Limb (tissue), 2 donors: ENCODE data around the gene TSPAN17.
"Not testable (repeated sequence)": the region's sequence is repeated elsewhere in the genome, so short reads cannot be mapped to it uniquely, and the experiment has no call there.

Experiments
- DNase-seq, 2 donors: peaks; one replicate each; pipeline ENCODE4 v3.0.0-alpha.2; 2016; ENCODE audit errors: extremely low spot score in 2 of 2

The TSPAN17 gene

GRCh38 chr5:176677209-176677939 lies 30.1 kb downstream of the TSPAN17 start:
- DNase-seq, result no peak

- no peak for DNase-seq
Observed at GRCh38 chr5:176678584-176678983, 31.3 kb downstream of the TSPAN17 start.

GRCh38 chr5:176679365-176680225 lies 32.3 kb downstream of the TSPAN17 start:
- DNase-seq, result no peak

DNA sequence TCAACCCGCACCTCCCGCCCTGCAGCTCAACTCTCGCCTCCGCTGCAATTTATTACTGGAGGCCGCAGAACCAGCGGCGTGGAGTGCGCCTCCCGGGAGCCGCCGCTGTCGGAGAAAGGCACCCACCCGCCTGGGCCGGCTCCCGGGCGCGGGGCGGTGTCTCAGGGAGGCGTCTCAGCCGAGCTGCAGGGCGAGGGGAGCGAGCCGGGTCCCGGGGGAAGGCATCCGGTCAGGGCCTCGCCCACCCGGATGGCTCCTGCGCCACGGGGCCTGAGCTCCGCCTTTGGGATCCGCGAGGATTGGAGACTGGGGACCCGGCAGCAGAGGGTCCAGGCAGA lies 32.9 kb downstream of the TSPAN17 start:
- DNase-seq, result no peak

DNA sequence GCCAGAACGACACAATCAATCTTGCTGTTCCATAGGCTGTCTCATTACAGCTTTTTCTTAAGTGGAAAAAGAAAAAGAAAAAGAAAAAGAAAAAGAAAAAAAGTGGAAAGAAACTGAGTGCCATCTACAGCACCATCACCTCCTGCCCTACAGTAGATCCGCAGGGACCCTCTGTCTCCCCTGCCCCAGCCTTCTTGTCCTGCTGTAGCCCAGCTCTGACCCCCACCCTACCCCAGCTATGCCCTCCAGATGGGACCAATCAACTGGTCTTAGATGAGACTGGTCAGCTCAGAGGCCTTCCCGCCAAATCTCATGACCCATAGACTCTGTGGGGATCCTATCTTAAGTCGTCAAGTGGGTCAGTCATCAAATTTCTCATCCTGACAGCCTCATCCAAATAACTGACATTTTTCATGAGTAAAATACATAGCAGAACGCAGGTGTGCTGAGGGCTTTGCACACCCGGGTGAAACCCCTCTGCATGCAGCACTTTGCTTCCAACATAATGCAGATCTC lies 34.8 kb downstream of the TSPAN17 start:
- no peak for DNase-seq

DNA sequence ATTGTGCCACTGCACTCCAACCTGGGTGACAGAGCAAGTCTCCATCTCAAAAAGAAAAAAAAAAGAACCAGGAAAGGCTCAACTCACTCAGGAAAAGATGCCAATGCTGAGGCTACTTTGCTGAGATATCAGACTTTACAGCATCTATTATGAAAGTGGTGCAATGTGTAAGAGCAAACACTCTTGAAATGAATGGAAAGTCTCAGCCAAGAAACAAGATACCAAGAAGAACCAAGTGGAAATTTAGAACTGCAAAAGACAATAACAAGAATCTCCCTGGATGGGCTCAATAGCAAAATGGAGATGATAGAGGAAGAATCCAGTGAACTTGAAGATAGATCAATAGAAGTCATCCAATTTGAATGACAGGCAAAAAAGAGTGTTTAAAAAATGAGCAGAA lies 37.7 kb downstream of the TSPAN17 start:
- no peak for DNase-seq

- DNase-seq, result no peak
Observed at GRCh38 chr5:176687247-176687646, 40.0 kb downstream of the TSPAN17 start.

DNA sequence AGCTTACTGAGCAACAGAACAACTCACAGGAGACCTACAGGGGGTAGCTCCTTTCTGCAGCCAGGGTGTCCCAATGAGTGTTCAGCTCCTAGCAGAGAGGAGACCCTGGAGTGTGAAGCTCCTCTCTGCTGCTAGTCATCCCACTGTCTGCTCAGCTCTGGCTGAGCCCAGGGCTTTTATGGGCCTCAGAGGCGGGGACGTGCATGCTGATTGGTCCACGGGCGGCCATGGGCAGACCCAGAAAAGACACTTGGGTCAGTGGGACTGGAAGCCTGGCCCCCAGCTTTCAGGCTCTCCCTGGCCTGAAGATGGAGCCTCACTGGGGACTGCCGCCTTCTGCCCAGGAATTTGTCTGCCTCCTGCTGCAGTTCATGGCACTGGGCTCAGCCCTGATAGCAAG lies 40.6 kb downstream of the TSPAN17 start:
- no peak for DNase-seq

DNA sequence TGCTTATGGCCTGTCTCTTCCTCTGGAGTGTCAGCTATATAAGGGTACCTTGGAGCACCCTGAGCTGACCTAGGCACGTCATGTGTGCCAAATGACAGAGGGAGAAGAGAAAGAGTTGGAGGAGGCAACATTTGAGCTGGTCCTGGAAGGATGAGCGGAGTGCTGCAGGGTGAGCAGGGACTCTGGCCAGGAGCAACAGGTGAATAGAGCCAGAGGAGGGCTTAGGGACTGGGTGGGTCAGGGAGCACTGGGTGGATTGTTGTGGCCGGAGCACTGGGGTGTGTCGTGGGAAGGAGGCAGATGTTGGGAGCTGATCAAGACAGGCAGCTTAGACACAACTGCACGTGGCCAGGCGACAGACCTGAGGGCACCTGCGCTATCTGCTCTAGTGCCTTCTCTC lies 43.6 kb downstream of the TSPAN17 start:
- no peak for DNase-seq

DNA sequence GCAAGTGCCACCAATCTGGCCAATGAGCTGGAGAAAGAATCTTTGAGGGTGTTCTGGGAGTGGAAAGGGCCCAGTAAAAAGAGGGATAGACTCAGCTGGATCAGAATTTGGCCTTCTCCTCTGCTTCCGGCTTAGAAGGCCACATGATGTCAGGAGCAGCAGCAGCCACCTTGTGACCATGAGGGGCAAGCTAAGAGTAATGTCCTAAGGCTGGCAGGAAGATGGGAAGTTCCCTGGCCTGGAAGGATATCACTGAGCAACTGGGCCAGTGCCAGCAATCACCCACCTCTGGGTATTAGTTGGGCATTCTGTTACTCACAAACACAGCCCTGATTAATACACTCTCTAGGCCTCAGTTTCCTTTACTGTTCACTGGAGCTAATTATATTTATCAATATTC lies 44.2 kb downstream of the TSPAN17 start:
- DNase-seq, result no peak

DNA sequence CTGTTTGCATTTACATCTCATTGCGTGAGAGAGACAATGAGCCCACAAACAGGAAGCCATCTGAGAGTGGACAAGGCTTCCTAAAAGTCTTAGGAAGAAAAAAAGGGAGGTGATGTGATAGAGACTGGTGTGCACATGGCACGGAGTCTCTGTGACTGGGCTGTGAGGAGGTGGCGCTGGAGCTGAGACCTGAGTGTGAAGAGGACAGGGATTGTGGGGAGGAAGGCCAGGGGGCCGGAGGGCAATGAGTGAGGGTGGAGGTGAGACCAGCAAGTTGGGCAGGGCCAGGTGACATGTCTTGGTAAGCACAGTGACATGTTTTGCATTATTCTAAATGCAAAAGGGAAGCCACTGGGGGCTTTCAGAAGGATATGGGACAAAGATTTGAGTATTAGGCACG lies 45.0 kb downstream of the TSPAN17 start:
- no peak for DNase-seq

- DNase-seq, result no peak
Observed at GRCh38 chr5:176692839-176693476, 45.7 kb downstream of the TSPAN17 start.

DNA sequence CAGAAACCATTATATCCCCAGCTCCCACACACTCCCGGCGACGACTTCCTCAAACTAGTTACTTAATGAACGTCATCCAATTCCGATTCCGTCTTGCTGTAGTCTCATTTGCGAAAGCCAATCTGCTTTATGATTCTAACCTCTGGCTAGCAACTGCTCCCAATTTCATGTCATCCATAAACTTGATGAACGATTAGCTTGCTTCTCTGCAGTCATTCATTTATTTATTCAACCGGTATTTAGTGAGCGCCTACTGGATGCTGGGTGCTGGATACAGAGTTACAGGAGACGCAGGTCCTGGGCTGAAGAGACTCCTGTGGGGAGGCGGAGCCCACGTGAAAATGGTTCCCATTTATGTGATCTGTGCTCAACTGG lies 46.2 kb downstream of the TSPAN17 start:
- no peak for DNase-seq

- DNase-seq, result no peak
Observed at GRCh38 chr5:176694146-176694545, 46.9 kb downstream of the TSPAN17 start.

- no peak for DNase-seq
Observed at GRCh38 chr5:176694631-176695030, 47.3 kb downstream of the TSPAN17 start.

DNA sequence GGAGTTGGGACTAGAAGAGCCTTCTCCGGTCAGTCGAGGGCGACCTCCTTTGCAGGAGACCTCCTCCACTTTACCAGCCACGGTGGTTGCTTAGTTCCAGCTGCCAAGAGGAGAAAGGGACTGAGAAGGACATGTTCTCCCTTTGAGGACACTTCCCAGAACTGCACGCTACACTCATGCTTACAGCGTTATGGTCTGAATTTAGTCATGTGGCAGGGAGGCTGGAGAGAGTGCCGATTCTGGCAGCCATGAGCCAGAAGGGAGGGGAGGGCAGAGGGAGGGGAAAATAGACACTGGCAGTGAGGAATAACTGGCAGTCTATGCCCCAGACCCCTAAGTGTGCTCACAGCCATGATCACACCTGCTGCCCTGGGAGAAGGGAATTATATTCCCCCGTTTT lies 47.8 kb downstream of the TSPAN17 start:
- DNase-seq, result no peak

GRCh38 chr5:176697267-176697933 lies 50.1 kb downstream of the TSPAN17 start:
- DNase-seq, result no peak

DNA sequence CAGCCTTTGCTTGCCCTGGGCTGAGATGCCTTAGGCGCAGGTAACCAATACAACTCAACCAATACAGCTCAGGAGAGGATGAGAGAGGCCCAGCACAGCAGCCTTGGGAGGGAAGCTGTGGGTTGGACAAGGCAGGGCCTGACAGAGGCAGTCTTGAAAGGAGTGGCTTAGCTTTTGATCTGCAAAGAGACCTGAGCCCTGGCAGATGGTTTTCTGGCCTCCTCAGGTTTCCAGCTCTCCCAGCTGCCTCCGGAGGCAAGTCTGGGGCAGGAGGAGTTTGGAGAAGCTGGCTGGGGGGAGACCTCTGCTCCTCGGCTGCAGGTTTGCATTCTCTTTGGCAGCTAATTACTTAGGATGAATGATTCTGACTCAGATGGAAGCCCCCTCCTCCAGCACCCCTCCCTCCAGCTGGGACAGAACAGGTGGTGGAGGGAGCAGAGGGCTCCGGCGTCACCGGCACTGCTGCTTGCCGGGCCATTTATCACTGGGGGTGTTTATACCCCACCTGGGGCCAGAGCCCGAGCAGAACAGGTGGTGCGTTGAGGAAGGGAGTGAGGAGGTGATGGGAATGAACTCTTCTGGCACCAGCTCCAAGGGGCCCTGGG lies 50.8 kb downstream of the TSPAN17 start:
- no peak for DNase-seq

- not testable (repeated sequence) for DNase-seq
Observed at GRCh38 chr5:176699446-176699845, 52.2 kb downstream of the TSPAN17 start.

- peak in 1 of 2 donors; percentile 62 for DNase-seq
Observed at GRCh38 chr5:176700239-176700847, 53.1 kb downstream of the TSPAN17 start.
